Superior temporal gyrus (tissue), 1 donor: ENCODE data around the gene MVB12B.
"Not testable (repeated sequence)": the region's sequence is repeated elsewhere in the genome, so short reads cannot be mapped to it uniquely, and the experiment has no call there.

ENCODE experiments used
- DNase-seq: peaks from one replicate; pipeline ENCODE4 v3.0.0-alpha.2; 2016; ENCODE audit errors: extremely low spot score

Gene MVB12B

GRCh38 chr9:126534431-126535186 lies 208.0 kb downstream of the MVB12B start:
- no peak for DNase-seq

DNA sequence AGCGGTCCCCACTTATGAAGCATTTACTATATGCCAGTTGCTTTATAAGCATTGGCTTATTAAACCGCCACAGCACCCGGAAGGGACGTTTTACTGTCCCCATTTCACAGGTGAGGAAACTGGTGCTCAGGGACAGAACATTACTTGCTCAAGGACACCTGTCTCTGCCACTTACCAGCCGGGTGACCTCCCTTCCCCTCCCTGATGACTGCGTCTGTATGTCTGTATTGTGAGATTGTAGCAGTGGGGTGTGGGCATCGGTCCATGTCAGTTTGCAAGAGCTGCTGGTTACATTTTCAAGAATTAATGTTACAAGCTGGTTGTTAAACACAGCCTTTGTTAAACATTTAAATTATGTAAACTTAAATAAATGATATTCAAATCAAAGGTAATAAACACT lies 209.5 kb downstream of the MVB12B start:
- no peak for DNase-seq

DNA sequence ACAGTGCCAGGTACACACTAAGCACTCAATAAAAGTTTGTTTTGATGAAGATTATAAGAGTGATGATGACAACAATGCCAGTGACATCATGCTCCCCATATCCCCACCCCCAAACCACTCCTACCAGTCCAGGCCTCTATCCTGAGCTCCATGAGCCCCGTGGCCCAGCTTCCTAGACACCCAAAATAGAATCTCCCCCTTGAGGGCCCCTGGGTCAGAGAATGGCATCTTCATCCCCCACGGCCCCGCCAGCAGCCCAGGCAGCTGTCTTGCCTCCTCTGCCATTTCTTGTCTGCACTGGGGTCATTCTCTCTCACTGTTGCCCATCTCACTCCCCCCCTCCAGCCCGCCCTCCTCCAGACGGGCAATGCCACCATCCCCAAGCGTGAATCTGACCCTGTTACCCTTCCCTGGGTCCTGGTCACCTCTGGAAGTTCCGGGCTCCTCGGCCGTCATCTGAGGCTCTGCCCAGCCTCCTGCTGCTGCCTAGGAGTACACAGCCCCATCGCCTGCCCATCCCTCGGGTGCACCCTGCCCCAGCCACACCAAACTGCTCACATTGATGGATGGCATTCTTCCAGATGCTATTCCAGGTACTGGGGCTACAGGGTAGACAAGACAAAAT lies 210.3 kb downstream of the MVB12B start:
- DNase-seq, result no peak

GRCh38 chr9:126538550-126538949 lies 211.9 kb downstream of the MVB12B start:
- no peak for DNase-seq

GRCh38 chr9:126540398-126540797 lies 213.8 kb downstream of the MVB12B start:
- not testable (repeated sequence) for DNase-seq

GRCh38 chr9:126543490-126543889 lies 216.9 kb downstream of the MVB12B start:
- no peak for DNase-seq

DNA sequence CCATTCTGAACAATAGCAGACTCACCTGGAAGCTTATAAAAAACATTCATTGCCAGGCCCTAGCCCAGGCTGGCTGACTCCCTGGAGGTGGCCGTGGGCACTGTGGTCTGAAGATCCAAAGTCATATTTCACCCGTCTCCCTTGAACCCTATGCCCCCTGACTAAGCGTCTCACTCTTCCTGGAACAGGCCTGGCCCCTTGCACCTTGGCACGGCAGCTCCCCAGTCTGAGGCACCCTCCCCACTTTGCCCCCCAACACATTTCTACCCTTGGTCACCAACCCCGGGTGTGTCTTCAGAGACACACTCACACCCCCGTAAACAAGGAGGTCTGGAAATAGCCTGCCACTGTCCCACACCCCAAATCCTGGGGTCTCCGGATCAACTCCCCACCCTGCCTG lies 218.5 kb downstream of the MVB12B start:
- no peak for DNase-seq

DNA sequence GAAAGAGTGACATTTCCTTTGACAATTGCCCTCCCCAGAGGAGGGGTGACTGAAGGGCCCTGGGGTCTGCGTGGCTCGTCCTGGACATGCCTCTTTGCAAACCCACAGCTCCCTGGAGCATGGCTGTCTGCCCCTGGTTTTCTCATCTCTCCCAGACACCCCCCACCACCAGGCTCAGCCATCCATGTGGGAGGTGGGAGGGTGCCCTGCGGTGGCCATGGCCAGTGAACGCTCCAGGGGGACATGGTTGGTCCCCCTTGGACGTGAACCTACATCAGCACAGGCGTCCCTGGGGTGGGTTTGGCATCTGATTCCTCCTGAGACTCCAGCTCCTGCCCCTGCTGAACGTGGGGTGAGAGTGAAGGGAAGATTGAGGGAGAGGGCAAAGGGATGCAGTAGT lies 219.4 kb downstream of the MVB12B start:
- no peak for DNase-seq

GRCh38 chr9:126548312-126548711 lies 221.7 kb downstream of the MVB12B start:
- DNase-seq, result no peak

DNA sequence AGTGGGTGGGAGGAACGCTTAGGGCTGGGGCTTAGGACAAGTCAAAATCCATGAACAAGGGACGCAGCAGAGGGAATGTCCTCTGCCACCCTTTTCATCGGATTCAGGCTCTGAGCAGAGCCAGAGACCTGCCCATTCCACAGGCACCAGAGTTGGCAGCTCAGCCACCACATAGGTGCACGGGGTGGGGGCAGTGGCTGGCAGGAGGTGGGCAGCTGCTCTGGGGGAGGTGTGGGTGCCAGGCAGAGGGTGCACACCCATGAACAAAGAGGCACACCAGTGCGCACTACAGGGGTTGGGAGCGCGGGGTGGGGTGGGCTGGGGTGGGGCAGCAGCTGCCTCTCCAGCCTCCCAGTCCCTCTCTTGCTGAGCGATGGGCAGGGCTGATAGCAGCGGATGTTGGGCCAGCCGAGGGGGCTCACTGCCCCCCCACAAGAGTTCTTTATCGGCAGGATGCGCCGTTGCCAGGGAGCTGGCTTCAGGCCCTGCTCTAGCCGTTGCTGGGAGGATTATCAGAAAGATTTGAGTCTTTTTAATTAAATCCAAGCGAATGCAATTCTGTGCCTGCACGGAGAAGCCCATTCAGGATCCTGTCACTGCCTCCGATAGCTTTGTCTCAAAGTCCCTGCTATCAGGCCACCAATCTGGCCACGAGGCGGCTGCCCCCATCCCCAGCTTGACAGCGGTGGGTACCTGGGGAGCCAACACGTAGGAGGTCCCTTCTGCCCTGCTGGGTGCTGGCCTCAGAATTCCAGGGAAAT lies 222.8 kb downstream of the MVB12B start:
- no peak for DNase-seq

GRCh38 chr9:126550891-126551351 lies 224.3 kb downstream of the MVB12B start:
- no peak for DNase-seq

GRCh38 chr9:126551812-126552211 lies 225.2 kb downstream of the MVB12B start:
- no peak for DNase-seq

GRCh38 chr9:126554292-126554691 lies 227.7 kb downstream of the MVB12B start:
- DNase-seq, result no peak

DNA sequence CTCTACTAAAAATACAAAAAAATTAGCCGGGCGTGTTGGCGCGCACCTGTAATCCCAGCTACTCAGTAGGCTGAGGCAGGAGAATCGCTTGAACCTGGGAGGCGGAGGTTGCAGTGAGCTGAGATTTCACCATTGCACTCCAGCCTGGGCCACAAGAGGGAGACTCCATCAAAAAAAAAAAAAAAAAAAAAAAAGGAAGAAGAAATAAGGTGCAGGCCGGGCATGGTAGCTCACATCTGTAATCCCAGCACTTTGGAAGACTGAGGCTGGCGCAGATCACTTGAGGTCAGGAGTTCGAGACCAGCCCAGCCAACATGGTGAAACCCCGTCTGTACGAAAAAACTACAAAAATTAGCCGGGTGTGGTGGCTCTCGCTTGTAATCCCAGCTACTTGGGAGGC lies 228.8 kb downstream of the MVB12B start:
- DNase-seq, result not testable (repeated sequence)
